CD14-positive monocyte (primary cell): Measurements from ENCODE around the gene SORBS1. TPM values are rescaled to one million over a fixed set of nuclear protein-coding genes. Genes with fewer than 3 reads are reported as not detected.

Experiments used
- DNase-seq, 3 donors: peaks; one replicate each; pipeline ENCODE4 v3.0.0-alpha.2; 2011 to 2022
- H2AFZ ChIP-seq: 2 replicates; pipeline ENCODE4 v1.6.0; 2012; ENCODE audit warnings: mild to moderate bottlenecking, low read depth, low read length, inconsistent platforms; ENCODE audit not compliant: insufficient read depth, poor library complexity, severe bottlenecking
- H3K27ac ChIP-seq, 2 donors: 1 replicate in 1 of 2; 2 replicates in 1 of 2; pipeline ENCODE4 v1.5.1; 2012 to 2013; ENCODE audit warnings: low read length in 2 of 2, control low read depth in 1 of 2, inconsistent platforms in 1 of 2, low read depth in 1 of 2, mild to moderate bottlenecking in 1 of 2
- H3K27me3 ChIP-seq, 2 donors: one replicate each; pipeline versions ENCODE4 v1.6.0 to v1.6.1; 2011 to 2013; ENCODE audit warnings: low read length in 2 of 2; ENCODE audit not compliant: control insufficient read depth in 2 of 2, insufficient read depth in 2 of 2
- H3K36me3 ChIP-seq, 2 donors: replicated peaks in 1 of 2; 1 replicate in 1 of 2; 2 replicates in 1 of 2; pipeline versions ENCODE4 v1.5.1 to v1.6.1; 2012 to 2013; ENCODE audit warnings: low read length in 2 of 2, control low read depth in 1 of 2, inconsistent platforms in 1 of 2, mild to moderate bottlenecking in 1 of 2; ENCODE audit not compliant: insufficient read depth in 2 of 2, control insufficient read depth in 1 of 2
- H3K4me1 ChIP-seq, 2 donors: 1 replicate in 1 of 2; 2 replicates in 1 of 2; pipeline versions ENCODE4 v1.5.1 to v1.6.1; 2012 to 2013; ENCODE audit warnings: low read length in 2 of 2, control low read depth in 1 of 2, inconsistent platforms in 1 of 2, mild to moderate bottlenecking in 1 of 2, moderate library complexity in 1 of 2; ENCODE audit not compliant: insufficient read depth in 2 of 2, control insufficient read depth in 1 of 2
- H3K4me2 ChIP-seq: replicated peaks from 2 replicates; pipeline ENCODE3; 2012; ENCODE audit warnings: low read length, moderate library complexity, mild to moderate bottlenecking; ENCODE audit not compliant: poor library complexity, severe bottlenecking; ENCODE audit errors: extremely low read depth
- H3K4me3 ChIP-seq, 3 experiments: fragments of 200-600 bp in 1 of 3; sonication (generic) in 1 of 3; replicated peaks in 1 of 3; 1 replicate in 2 of 3; 2 replicates in 1 of 3; pipeline ENCODE4 v1.5.1; 2011 to 2013; ENCODE audit warnings: low read length in 3 of 3, mild to moderate bottlenecking in 3 of 3, control low read depth in 2 of 3, low read depth in 2 of 3, inconsistent platforms in 1 of 3, moderate library complexity in 1 of 3
- H3K79me2 ChIP-seq: 2 replicates; pipeline ENCODE4 v1.6.0; 2012; ENCODE audit warnings: mild to moderate bottlenecking, control low read depth, inconsistent platforms, low read length, moderate library complexity; ENCODE audit not compliant: insufficient read depth
- H3K9ac ChIP-seq: 2 replicates; pipeline ENCODE4 v1.6.0; 2017; ENCODE audit warnings: low read length, mild to moderate bottlenecking; ENCODE audit not compliant: insufficient read depth, poor library complexity, severe bottlenecking
- H3K9me3 ChIP-seq, 2 donors: replicated peaks in 1 of 2; 1 replicate in 1 of 2; 2 replicates in 1 of 2; pipeline versions ENCODE4 v1.5.1 to v1.6.1; 2012 to 2013; ENCODE audit warnings: low read length in 2 of 2, control low read depth in 1 of 2; ENCODE audit not compliant: control insufficient read depth in 1 of 2, insufficient read depth in 1 of 2
- H4K20me1 ChIP-seq: 2 replicates; pipeline ENCODE4 v1.6.0; 2012; ENCODE audit warnings: mild to moderate bottlenecking, low read length, control low read depth, moderate library complexity; ENCODE audit not compliant: insufficient read depth
- H3K27ac Mint-ChIP-seq, 7 donors: one replicate each; pipeline ENCODE4 v1.8.0; 2020; ENCODE audit warnings: mild to moderate bottlenecking in 7 of 7, mixed read lengths in 7 of 7, moderate library complexity in 6 of 7, inconsistent platforms in 2 of 7
- H3K27me3 Mint-ChIP-seq, 3 donors: one replicate each; pipeline ENCODE4 v1.8.0; 2021 to 2022; ENCODE audit warnings: low read depth in 3 of 3, mild to moderate bottlenecking in 3 of 3, mixed read lengths in 3 of 3, moderate library complexity in 3 of 3, inconsistent platforms in 1 of 3
- H3K36me3 Mint-ChIP-seq, 2 donors: one replicate each; pipeline ENCODE4 v1.8.0; 2020; ENCODE audit warnings: mixed read lengths in 2 of 2, inconsistent platforms in 1 of 2, mild to moderate bottlenecking in 1 of 2
- H3K4me1 Mint-ChIP-seq: one replicate; pipeline ENCODE4 v1.8.0; 2020; ENCODE audit warnings: mild to moderate bottlenecking, mixed read lengths
- H3K4me3 Mint-ChIP-seq, 2 donors: one replicate each; pipeline ENCODE4 v1.8.0; 2020; ENCODE audit warnings: mild to moderate bottlenecking in 2 of 2, mixed read lengths in 2 of 2, moderate library complexity in 1 of 2
- H3K9me3 Mint-ChIP-seq, 7 donors: one replicate each; pipeline ENCODE4 v1.8.0; 2020 to 2022; ENCODE audit warnings: mixed read lengths in 7 of 7, mild to moderate bottlenecking in 6 of 7, moderate library complexity in 6 of 7, inconsistent platforms in 2 of 7
- WGBS: methylation state at CpG from one replicate; pipeline ENCODE4 v1.1.5; 2013; ENCODE audit warnings: missing lambda C conversion rate; ENCODE audit not compliant: insufficient coverage; 5-methylcytosine and 5-hydroxymethylcytosine counted together
- intact Hi-C, 2 donors: fragments of 100-400 bp; cut with micrococcal nuclease; formaldehyde crosslinking; loops; one replicate each; pipeline versions ENCODE4 v1.15.0 to v1.15.1; 2023
- polyA plus RNA-seq, 3 donors: library from polyadenylated mRNA; depleted of rRNA in 1 of 3; unstranded in 2 of 3; stranded (reverse) in 1 of 3; fragments of 300-500 nt in 2 of 3; fragments of >200 nt in 1 of 3; fragmentation: Illumina TruSeq in 2 of 3; gene quantifications; 1 replicate in 2 of 3; 2 replicates in 1 of 3; pipeline ENCODE4 v1.2.3, GENCODE V29; 2012 to 2021
- TF ChIP-seq, protein P1 (sequence below): fragments of 200-600 bp; IDR thresholded peaks from one replicate; pipeline ENCODE4 v1.8.0; 2022; ENCODE audit warnings: antibody characterized with exemption, mild to moderate bottlenecking

The SORBS1 gene
- polyA plus RNA-seq, 3 donors: 0.08 to 0.15 TPM; not detected in 1

- Mint-ChIP-seq H3K4me3 (no peak overlapping the region), H3K4me1 (no peaks in the 10 kb centered on the region), H3K27me3 (peaks cover 0 to 4% (median 0%) of the 10 kb centered on the region in 3 donors), H3K9me3 (no peaks in the 10 kb centered on the region), H3K36me3 (no peaks in the 10 kb centered on the region), H3K27ac (no peak overlapping the region)
- no peaks in the 10 kb centered on the region for H4K20me1 ChIP-seq
- no CpG with 5 or more reads among the region's 1 CpG for WGBS
- no peaks in the 10 kb centered on the region for H3K4me1 ChIP-seq
- no peak overlapping the region for H3K27ac ChIP-seq
- TF ChIP-seq, protein P1, sequence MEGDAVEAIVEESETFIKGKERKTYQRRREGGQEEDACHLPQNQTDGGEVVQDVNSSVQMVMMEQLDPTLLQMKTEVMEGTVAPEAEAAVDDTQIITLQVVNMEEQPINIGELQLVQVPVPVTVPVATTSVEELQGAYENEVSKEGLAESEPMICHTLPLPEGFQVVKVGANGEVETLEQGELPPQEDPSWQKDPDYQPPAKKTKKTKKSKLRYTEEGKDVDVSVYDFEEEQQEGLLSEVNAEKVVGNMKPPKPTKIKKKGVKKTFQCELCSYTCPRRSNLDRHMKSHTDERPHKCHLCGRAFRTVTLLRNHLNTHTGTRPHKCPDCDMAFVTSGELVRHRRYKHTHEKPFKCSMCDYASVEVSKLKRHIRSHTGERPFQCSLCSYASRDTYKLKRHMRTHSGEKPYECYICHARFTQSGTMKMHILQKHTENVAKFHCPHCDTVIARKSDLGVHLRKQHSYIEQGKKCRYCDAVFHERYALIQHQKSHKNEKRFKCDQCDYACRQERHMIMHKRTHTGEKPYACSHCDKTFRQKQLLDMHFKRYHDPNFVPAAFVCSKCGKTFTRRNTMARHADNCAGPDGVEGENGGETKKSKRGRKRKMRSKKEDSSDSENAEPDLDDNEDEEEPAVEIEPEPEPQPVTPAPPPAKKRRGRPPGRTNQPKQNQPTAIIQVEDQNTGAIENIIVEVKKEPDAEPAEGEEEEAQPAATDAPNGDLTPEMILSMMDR: no peak
- no peak for DNase-seq
- no peaks in the 10 kb centered on the region for H3K79me2 ChIP-seq
- no peak overlapping the region for H3K4me2 ChIP-seq
- intact Hi-C loops: no loop called here
- H3K36me3 ChIP-seq: no peaks in the 10 kb centered on the region
- no peaks in the 10 kb centered on the region for H3K9me3 ChIP-seq
- H3K9ac ChIP-seq: no peak overlapping the region
- H2AFZ ChIP-seq: no peak overlapping the region
- H3K27me3 ChIP-seq: no peaks in the 10 kb centered on the region
- H3K4me3 ChIP-seq: no peak overlapping the region
These were observed 285.3 kb downstream of the SORBS1 start for GRCh38 chr10:95275726-95276366.

- Mint-ChIP-seq H3K27ac (peak overlapping the region in 1 of 7 donors; percentile 80), H3K4me1 (no peaks in the 10 kb centered on the region), H3K4me3 (no peak overlapping the region), H3K9me3 (no peaks in the 10 kb centered on the region), H3K36me3 (no peaks in the 10 kb centered on the region), H3K27me3 (peaks cover 0 to 4% (median 0%) of the 10 kb centered on the region in 3 donors)
- no peak overlapping the region for H3K27ac ChIP-seq
- no peaks in the 10 kb centered on the region for H4K20me1 ChIP-seq
- no peak overlapping the region for H3K9ac ChIP-seq
- WGBS: 83% methylated on average over 10 of the region's 13 CpGs
- H2AFZ ChIP-seq: no peak overlapping the region
- H3K4me3 ChIP-seq: no peak overlapping the region
- no peaks in the 10 kb centered on the region for H3K4me1 ChIP-seq
- H3K9me3 ChIP-seq: no peaks in the 10 kb centered on the region
- no peaks in the 10 kb centered on the region for H3K27me3 ChIP-seq
- H3K79me2 ChIP-seq: no peaks in the 10 kb centered on the region
- no peak overlapping the region for H3K4me2 ChIP-seq
- DNase-seq: no peak
- H3K36me3 ChIP-seq: no peaks in the 10 kb centered on the region
- TF ChIP-seq, protein P1: no peak
- intact Hi-C loops: no loop called here
These were observed 287.5 kb downstream of the SORBS1 start for GRCh38 chr10:95273393-95274312.
